HG03159 (cell line): ENCODE measurements around the gene ZFP2.
A peak's percentile ranks its signal among the peaks of the same experiment; 100 is the strongest.
"Not testable (repeated sequence)": the region's sequence is repeated elsewhere in the genome, so short reads cannot be mapped to it uniquely, and the experiment has no call there.

Experiments
- ATAC-seq: cut with Tn5 transposase; IDR thresholded peaks from one replicate; pipeline ENCODE4 v1.9.1; 2021; ENCODE audit warnings: mild to moderate bottlenecking, moderate library complexity; ENCODE audit not compliant: unreplicated experiment

The ZFP2 gene

DNA sequence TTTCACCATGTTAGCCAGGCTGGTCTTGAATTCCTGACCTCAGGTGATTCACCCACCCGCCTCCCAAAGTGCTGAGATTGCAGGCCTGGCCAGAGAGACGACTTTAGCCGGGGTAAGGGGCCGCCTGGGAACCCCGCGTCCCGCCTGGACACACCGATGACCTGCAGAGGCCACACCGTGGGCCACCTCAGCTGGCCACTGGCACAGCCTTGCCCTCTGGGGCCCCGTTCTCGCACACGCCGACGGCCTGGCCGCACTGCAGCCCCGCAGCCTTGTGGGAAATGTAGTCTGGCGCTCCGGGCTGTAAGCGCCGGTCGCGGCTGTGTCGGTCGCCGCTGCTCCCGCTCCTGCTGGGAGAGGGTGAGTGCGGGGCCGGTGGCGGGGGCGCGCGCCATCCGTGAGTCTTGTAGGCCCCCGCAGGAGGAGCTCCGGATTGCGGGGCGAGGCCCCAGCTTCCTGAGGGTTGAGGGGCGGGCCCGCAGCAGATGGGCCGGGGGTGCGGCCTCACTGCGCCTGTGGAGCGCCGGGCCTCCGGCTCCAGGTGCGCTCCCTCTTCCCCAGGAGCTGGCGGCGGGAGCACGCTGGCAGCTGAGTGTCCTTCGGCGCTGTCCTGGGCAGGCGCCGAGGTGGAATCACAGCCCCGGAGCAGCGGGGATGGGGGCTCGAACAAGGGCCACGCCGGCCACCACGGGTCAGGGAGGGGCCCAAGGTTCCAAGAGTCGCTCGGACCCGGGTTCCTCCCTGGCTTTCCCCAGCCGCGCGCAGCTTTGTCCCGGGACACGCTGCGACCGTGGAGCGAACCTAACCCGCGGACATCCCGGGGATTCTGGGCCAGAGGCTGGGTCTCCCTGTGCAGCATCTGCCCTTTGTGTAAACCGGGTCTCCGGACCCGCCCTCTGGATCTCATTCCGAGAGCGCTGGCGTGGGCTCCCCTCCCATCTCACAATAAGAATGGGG lies at the start of gene ZFP2:
Gene ZFP2 (plus strand): TSS at position 299 of the 957 bp plus-strand sequence. CDS start 35,401 bp downstream, outside the sequence.
- ATAC-seq, result no peak

- ATAC-seq, result no peak
Measured at GRCh38 chr5:178849316-178849715, 46.4 kb upstream of the ZFP2 start.

- no peak for ATAC-seq
Measured at GRCh38 chr5:178851951-178852350, 43.8 kb upstream of the ZFP2 start.

DNA sequence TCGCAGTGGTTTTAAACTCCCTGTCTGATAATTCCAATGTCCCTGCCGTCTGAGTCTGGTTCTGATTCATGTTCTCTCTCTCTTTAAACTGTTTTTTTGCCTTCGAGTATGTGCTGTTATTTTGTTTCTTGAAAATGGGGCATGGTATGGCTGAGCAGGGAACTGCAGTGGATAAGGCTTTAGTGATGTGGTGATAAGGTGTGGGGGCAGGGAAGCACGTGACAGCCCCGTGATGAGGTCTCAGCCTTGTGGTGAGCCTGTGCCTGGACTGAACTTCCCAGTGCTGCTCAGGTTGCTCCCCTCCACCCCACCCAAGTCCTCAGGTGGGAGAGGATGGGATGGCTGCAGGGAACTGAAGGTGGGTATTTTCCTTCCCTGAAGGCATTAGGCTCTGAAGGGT lies 41.4 kb upstream of the ZFP2 start:
- ATAC-seq, result no peak

DNA sequence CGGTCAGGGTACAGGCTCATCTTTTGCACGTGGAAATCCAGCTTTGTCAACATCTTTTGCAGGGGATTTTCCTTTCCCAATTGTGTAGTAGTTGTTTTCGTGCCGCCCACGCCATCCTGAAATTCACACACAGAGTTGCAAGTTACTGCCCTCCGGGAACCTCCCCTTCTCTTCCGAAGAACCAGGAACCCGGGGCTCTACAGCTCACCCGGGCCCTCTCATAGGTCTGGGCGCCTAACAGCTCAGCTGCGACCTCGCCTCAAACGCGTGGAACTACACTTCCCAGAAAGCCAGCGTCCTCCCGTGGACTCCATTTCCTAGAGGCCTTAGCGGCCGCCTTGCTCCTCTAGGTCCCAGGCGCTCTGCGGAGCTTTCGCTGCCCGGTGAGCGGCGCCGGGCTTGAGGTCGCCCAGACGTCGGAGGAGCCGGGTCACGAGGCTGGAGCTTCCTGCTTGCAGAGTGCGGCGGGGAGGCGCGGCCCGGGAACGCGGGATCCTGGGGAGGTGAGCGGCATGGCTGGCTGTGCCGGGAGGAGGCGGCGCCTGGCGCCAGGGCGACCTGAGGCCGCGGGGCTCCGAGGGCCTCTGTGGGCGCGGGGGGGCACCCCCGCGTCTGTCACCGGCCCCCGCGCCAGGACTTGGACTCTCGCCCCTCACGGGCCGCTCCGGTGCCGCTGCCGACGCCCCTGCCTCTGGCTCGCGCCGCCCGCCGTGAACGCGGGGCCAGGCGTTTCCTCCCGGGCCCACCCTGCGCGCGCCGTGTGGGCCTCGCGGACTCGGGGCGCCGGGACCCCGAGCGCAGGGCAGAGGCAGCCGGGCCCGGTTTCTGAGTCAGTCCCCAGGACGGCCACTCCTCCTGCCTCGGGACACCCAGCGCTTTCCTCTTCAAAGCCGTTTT lies 35.8 kb upstream of the ZFP2 start, which contains the start of gene ZNF354B:
Gene ZNF354B (plus strand): TSS at position 329 of the 897 bp plus-strand sequence. CDS start 1,095 bp downstream, outside the sequence.
- peak; percentile 99 for ATAC-seq

- not testable (repeated sequence) for ATAC-seq
Measured at GRCh38 chr5:178860615-178861014, 35.1 kb upstream of the ZFP2 start.

DNA sequence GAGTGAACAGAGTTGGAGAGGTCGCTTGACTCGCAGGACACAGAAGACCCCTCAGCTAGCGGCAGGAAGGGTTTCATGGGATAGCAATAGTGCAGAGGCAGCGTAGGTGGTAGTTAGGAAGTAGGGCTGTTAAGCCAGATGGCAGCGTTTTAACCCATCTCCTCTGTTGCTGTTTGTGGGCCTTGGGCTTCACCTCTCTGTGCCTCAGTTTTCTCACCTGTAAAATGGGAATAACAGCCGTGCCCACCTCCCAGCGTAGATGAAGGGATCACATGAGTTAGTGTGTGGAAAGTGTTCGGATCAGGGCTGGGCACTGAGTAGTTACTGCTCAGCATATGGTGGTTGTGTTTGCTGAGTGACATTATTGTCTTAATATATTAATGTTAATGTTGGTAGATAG lies 34.1 kb upstream of the ZFP2 start:
- no peak for ATAC-seq

GRCh38 chr5:178866946-178867345 lies 28.8 kb upstream of the ZFP2 start:
- ATAC-seq, result no peak

DNA sequence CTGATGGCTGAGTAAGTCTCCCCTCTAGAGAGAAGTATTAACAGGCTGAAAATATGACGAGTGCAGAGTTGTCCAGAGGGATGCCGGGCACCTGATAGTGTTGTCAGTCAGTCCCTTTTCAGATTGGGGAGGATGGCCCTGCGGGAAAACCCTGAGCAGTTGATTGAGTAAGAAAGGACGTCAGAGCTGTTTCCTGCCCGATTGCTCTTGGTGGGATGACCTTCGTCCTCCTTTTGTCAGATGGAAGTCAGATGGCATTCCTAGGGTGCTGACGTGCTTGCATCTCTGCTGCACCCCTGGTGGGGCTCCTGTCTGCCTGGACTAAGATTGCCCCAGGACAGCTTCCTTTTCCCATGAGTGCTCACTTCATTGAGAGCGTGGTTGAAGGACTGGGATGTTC lies 26.1 kb upstream of the ZFP2 start:
- ATAC-seq, result no peak

- ATAC-seq, result no peak
Measured at GRCh38 chr5:178870411-178870810, 25.3 kb upstream of the ZFP2 start.

DNA sequence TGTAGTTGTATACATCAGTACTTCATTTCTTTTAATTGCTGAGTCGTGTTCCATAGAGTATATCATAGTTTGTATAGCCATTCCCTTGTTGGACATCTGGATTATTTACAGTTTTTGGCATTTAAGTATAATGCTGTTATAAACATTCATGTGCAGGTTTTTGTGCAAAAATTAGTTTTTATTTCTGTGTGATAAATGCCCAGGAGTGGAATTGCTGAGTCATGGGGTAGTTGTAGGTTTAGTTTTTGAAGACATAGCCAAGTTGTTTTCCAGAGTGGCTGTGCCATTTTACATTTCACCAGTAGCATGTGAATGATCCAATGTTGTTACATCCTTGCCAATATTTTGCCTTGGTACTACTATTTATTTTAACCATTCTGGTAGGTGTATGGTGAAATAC lies 23.4 kb upstream of the ZFP2 start:
- no peak for ATAC-seq

- ATAC-seq, result not testable (repeated sequence)
Measured at GRCh38 chr5:178883115-178883694, 12.5 kb upstream of the ZFP2 start.

- ATAC-seq, result no peak
Measured at GRCh38 chr5:178883815-178884430, 11.8 kb upstream of the ZFP2 start.

DNA sequence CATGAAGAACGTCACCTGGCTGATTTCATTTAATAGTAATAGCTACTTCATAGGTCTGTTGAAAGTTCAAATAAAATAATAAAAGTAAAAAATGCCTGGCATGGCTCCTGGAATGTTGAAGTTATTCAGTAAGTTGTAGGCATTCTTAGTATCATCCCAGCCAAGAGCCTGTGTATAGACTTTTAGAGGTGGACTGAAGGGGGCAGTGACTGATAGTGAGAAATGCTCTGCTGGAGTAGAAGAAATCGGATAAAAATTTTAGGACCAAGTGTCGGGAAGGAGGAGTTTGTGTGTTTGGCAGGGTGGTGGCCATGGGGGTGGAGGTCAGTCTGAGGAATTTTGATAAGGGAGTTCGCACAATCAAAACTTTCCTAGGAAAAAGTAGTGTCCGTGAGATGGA lies 3.6 kb downstream of the ZFP2 start:
- no peak for ATAC-seq

- ATAC-seq, result no peak
Measured at GRCh38 chr5:178902849-178903248, 7.1 kb downstream of the ZFP2 start.

GRCh38 chr5:178931846-178932760 lies 36.4 kb downstream of the ZFP2 start:
- no peak for ATAC-seq

DNA sequence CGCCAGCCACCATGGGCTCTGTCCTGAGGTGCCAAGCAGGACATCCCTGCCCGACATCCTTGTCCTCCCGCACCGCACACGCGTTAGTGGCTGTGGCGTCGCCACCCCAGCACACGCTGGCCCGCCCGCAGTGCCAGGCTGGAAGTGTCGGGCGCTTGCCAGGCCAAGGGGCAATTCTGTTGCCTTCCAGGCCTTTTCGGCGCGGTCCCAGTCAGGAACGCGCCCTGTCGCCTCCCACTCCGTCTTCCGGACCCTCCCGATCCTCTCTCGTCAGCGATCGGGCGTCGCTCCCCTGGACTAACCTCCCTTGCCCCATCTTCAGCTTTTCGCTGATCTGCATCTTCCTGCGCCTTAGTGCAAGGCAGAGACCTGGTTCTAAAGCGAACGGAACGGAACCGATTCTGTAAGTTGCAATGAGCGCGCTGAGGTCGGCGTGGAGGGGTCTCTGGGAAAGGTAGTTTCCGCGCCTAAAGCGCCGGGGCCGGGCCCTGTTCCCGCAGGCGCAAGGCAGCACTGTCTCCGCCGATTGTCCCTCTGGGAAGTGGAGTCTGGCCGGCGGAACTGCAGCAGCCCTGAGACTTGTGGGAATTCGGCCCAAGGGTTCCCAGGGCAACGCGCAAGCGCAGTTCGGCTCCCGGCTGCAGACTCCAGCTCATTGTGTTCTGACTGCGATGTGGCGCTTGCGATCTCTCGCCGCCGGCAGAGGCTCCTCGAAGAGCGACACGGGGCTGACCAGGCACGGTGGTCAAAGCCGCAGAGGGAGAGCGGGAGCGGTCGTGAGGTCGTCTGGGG lies 45.1 kb downstream of the ZFP2 start, which contains the start of gene ZNF454:
Gene ZNF454 (plus strand): TSS at position 630 of the 792 bp plus-strand sequence. CDS start 1,594 bp downstream, outside the sequence.
- ATAC-seq, result no peak

- no peak for ATAC-seq
Measured at GRCh38 chr5:178941361-178941760, 45.6 kb downstream of the ZFP2 start.
